Naive thymus-derived CD4-positive, alpha-beta T cell (primary cell): ENCODE measurements around the gene PDPK1. TPM values are rescaled to one million over a fixed set of nuclear protein-coding genes. Genes with fewer than 3 reads are reported as not detected.
"Not testable (repeated sequence)": the region's sequence is repeated elsewhere in the genome, so short reads cannot be mapped to it uniquely, and the experiment has no call there.

Experiments
- ATAC-seq: fragments of 150-1000 bp; cut with Tn5 transposase; 2 replicates; pipeline ENCODE4 v1.10.0; 2021; ENCODE audit warnings: mild to moderate bottlenecking, moderate library complexity
- CTCF ChIA-PET: fragments of 350-600 bp; sonication (Branson Sonifier 250); formaldehyde crosslinking; loops from one replicate; lab custom pipeline; 2021; ENCODE audit warnings: antibody characterized with exemption; lab: Charles Lee
- POLR2A ChIA-PET: fragments of 350-600 bp; sonication (Branson Sonifier 250); formaldehyde crosslinking; loops from one replicate; lab custom pipeline; 2021; ENCODE audit warnings: antibody characterized with exemption, inconsistent platforms; lab: Charles Lee
- DNase-seq, 9 donors: peaks; one replicate each; pipeline versions ENCODE4 v3.0.0 to v3.0.0-alpha.2; 2020 to 2022; ENCODE audit warnings: mixed read lengths in 1 of 9
- H3K27ac ChIP-seq: one replicate; pipeline ENCODE4 v1.7.0; 2013; ENCODE audit warnings: mild to moderate bottlenecking, low read depth, low read length, moderate library complexity
- H3K27me3 ChIP-seq, 2 donors: one replicate each; pipeline ENCODE4 v1.7.0; 2013; ENCODE audit warnings: low read length in 2 of 2, mild to moderate bottlenecking in 2 of 2, moderate library complexity in 2 of 2; ENCODE audit not compliant: control insufficient read depth in 2 of 2, insufficient read depth in 2 of 2
- H3K36me3 ChIP-seq, 3 experiments: 1 replicate in 2 of 3; 2 replicates in 1 of 3; pipeline ENCODE4 v1.7.0; 2013; ENCODE audit warnings: low read length in 3 of 3, mild to moderate bottlenecking in 3 of 3, moderate library complexity in 1 of 3; ENCODE audit not compliant: insufficient read depth in 3 of 3, control insufficient read depth in 2 of 3
- H3K4me1 ChIP-seq, 2 donors: one replicate each; pipeline ENCODE4 v1.7.0; 2013; ENCODE audit warnings: low read length in 2 of 2, mild to moderate bottlenecking in 2 of 2, moderate library complexity in 1 of 2; ENCODE audit not compliant: control insufficient read depth in 2 of 2, insufficient read depth in 2 of 2
- H3K4me3 ChIP-seq: 2 replicates; pipeline ENCODE4 v1.7.0; 2013; ENCODE audit warnings: mild to moderate bottlenecking, low read length
- H3K9me3 ChIP-seq, 3 experiments: 1 replicate in 2 of 3; 2 replicates in 1 of 3; pipeline ENCODE4 v1.7.0; 2013; ENCODE audit warnings: low read length in 3 of 3; ENCODE audit not compliant: control insufficient read depth in 2 of 3
- H3K27ac Mint-ChIP-seq, 9 donors: one replicate each; pipeline ENCODE4 v1.8.0; 2020 to 2022; ENCODE audit warnings: mixed read lengths in 9 of 9, mild to moderate bottlenecking in 8 of 9, moderate library complexity in 5 of 9, inconsistent platforms in 2 of 9
- H3K27me3 Mint-ChIP-seq, 5 donors: one replicate each; pipeline ENCODE4 v1.8.0; 2021 to 2022; ENCODE audit warnings: mixed read lengths in 5 of 5, mild to moderate bottlenecking in 1 of 5
- H3K36me3 Mint-ChIP-seq, 5 donors: one replicate each; pipeline ENCODE4 v1.8.0; 2020 to 2022; ENCODE audit warnings: mixed read lengths in 5 of 5, mild to moderate bottlenecking in 3 of 5, inconsistent platforms in 1 of 5
- H3K4me1 Mint-ChIP-seq, 7 donors: one replicate each; pipeline ENCODE4 v1.8.0; 2020 to 2022; ENCODE audit warnings: mixed read lengths in 7 of 7, mild to moderate bottlenecking in 3 of 7, inconsistent platforms in 1 of 7
- H3K4me3 Mint-ChIP-seq, 10 donors: one replicate each; pipeline ENCODE4 v1.8.0; 2020 to 2022; ENCODE audit warnings: mild to moderate bottlenecking in 10 of 10, mixed read lengths in 10 of 10, moderate library complexity in 6 of 10, inconsistent platforms in 2 of 10
- H3K9me3 Mint-ChIP-seq, 11 donors: one replicate each; pipeline ENCODE4 v1.8.0; 2020 to 2022; ENCODE audit warnings: mixed read lengths in 11 of 11, mild to moderate bottlenecking in 4 of 11, inconsistent platforms in 1 of 11, moderate library complexity in 1 of 11
- intact Hi-C, 2 donors: fragments of 100-400 bp; cut with micrococcal nuclease; formaldehyde crosslinking; loops; one replicate each; pipeline ENCODE4 v1.15.1; 2023
- polyA plus RNA-seq, 2 donors: library from polyadenylated mRNA; unstranded; fragments of 300-500 nt; fragmentation: Illumina TruSeq; gene quantifications; one replicate each; pipeline ENCODE4 v1.2.3, GENCODE V29; 2021
- total RNA-seq, 6 experiments: library from RNA in 5 of 6; stranded (reverse) in 5 of 6; gene quantifications; 1 replicate in 5 of 6; 2 replicates in 1 of 6; pipeline ENCODE4 v1.2.3 and lab custom pipeline; 2021 to 2026

The PDPK1 gene
- total and polyA plus RNA-seq, 7 experiments from 2014 or later: 30.7 to 71.5 (median 56.5) TPM

DNA sequence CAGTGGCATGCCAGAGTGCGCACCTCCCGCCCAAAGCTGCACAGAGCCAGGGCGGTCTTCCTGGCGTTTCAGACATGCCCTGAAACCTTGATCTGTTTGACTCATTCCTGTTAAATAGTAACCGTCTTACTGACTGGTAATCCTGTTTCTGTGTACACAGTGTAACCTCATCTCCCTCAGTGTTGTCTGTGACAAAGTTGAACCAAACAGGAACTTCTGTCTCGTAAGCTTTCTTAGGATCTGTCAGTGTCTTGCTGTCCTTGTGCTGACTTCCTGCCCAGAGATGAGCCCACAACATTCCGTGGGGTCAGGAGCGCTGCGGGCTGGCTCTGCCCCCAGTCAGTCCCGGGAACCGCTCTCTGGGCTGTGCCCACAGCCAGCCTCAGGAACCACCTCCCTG lies 30.8 kb downstream of the PDPK1 start:
- CTCF ChIA-PET, H3K9me3 ChIP-seq, ATAC-seq, H3K27me3 ChIP-seq, H3K4me1 Mint-ChIP-seq, H3K27ac ChIP-seq, H3K4me1 ChIP-seq, H3K27me3 Mint-ChIP-seq, H3K27ac Mint-ChIP-seq, DNase-seq, H3K9me3 Mint-ChIP-seq, H3K36me3 Mint-ChIP-seq, intact Hi-C loops, H3K4me3 ChIP-seq, H3K36me3 ChIP-seq, H3K4me3 Mint-ChIP-seq, POLR2A ChIA-PET: not testable (repeated sequence)

DNA sequence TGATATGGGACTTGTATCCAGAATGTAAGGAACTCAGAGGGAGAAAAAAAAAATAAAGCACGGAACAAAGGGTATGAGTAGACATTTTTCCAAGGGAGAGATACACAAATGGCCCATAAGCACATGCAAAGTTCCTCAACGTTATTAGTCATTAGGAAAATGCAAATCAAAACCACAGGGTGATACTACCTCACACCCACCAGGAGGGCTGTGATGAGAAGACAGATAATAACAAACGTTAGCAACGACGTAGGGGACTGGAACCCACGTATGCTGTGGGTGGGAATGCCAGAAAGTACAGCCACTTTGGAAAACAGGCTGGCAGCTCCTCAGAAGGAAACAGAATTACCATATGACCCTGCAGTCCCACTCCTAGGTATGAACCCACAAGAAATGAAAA lies 34.9 kb downstream of the PDPK1 start:
- H3K4me3 ChIP-seq, H3K4me3 Mint-ChIP-seq, H3K36me3 Mint-ChIP-seq, H3K27me3 ChIP-seq, ATAC-seq, CTCF ChIA-PET, POLR2A ChIA-PET, H3K4me1 Mint-ChIP-seq, DNase-seq, H3K27me3 Mint-ChIP-seq, H3K9me3 Mint-ChIP-seq, H3K4me1 ChIP-seq, intact Hi-C loops, H3K27ac Mint-ChIP-seq, H3K36me3 ChIP-seq, H3K9me3 ChIP-seq, H3K27ac ChIP-seq: not testable (repeated sequence)

DNA sequence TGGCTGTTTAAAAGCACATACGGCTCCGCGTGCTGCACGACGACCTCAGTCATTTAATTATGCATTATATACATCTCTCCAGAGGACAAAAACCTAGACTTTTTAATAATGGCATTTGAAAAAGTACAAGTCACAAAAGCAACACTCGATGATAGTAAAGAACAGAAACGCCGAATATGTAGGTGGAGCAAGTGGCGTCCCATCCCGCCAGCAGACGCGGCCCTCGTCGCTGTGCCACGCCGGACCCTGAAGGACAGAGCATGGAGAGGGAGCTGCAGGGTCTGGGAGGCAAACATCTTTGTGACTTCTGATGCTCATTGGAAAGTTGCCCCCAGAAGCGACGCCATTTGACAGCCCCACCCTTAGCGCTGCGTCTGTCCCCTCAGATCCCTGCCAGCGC lies 38.0 kb downstream of the PDPK1 start:
- H3K4me1 Mint-ChIP-seq, H3K9me3 ChIP-seq, CTCF ChIA-PET, ATAC-seq, H3K4me1 ChIP-seq, intact Hi-C loops, DNase-seq, H3K9me3 Mint-ChIP-seq, H3K27ac Mint-ChIP-seq, H3K27me3 Mint-ChIP-seq, H3K36me3 Mint-ChIP-seq, H3K36me3 ChIP-seq, H3K4me3 Mint-ChIP-seq, POLR2A ChIA-PET, H3K27ac ChIP-seq, H3K27me3 ChIP-seq, H3K4me3 ChIP-seq: not testable (repeated sequence)

DNA sequence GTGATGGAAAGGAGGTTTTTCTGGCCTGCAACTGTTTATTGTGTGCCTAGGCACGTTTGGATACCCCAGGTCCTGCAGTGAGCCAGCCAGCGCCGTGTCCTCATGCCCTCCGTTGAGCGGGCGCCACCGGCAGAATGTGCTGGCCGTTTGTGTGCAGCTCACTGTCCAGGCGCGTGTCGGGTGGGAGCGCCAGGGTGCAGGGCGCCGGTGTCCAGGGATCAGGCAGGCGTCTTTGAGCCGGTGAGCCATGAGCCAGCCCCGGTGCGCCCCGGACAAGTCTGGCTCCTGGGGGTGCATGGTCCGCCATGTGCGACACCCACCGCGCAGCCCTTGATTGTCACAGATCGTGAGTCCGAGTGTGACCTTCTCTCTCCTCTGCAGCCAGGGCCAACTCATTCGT lies 39.2 kb downstream of the PDPK1 start:
- POLR2A ChIA-PET, H3K36me3 ChIP-seq, ATAC-seq, intact Hi-C loops, H3K4me1 ChIP-seq, H3K4me3 Mint-ChIP-seq, DNase-seq, H3K27me3 ChIP-seq, H3K9me3 Mint-ChIP-seq, H3K9me3 ChIP-seq, H3K4me3 ChIP-seq, H3K4me1 Mint-ChIP-seq, H3K27ac Mint-ChIP-seq, H3K27ac ChIP-seq, H3K36me3 Mint-ChIP-seq, H3K27me3 Mint-ChIP-seq, CTCF ChIA-PET: not testable (repeated sequence)

DNA sequence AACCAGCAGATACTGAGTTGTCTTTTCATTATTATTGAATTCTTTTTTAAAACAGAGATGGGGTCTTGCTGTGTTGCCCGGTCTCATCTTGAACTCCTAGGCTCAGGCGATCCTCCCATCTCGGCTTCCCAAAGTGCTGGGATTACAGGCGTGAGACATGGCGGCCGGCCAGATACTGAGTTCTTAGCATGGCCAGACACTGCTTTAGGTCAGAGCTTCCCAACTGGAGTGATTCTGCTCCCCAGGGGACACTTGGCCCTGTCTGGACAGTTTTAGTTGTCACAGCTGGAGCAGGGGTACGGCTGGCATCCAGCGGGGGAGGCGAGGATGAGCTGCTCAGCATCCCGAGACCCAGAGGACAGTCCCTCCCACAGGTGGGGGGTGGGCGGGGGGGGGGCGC lies 41.1 kb downstream of the PDPK1 start:
- H3K36me3 ChIP-seq, H3K27me3 Mint-ChIP-seq, ATAC-seq, CTCF ChIA-PET, H3K36me3 Mint-ChIP-seq, H3K4me1 ChIP-seq, H3K27me3 ChIP-seq, H3K4me3 ChIP-seq, H3K27ac ChIP-seq, H3K27ac Mint-ChIP-seq, H3K4me1 Mint-ChIP-seq, POLR2A ChIA-PET, DNase-seq, H3K4me3 Mint-ChIP-seq, H3K9me3 ChIP-seq, H3K9me3 Mint-ChIP-seq, intact Hi-C loops: not testable (repeated sequence)

DNA sequence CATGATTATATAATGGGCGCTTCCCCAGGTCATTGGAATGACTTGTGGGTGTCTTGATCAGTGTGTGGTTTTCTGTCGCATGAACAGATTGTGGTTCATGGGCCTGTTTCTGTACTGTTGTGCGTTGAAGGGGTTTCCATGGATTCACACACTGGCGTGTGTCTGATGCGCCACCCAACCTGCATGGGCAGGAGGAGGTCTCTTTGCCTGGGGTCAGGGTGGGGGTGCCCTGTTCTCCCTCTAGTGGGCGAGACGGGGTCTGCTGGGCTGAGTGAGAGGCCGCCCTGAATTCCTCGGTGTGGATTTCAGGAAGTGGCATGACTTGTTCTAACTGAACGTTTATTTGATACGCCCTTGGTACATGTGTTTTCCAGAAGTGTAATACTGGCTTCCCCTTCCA lies 42.3 kb downstream of the PDPK1 start:
- peak in 1 of 9 donors; percentile 16 for DNase-seq
- H3K27me3 ChIP-seq, H3K27ac Mint-ChIP-seq, CTCF ChIA-PET, intact Hi-C loops, POLR2A ChIA-PET, H3K27ac ChIP-seq, H3K36me3 ChIP-seq, H3K27me3 Mint-ChIP-seq, H3K4me3 Mint-ChIP-seq, H3K9me3 ChIP-seq, H3K4me3 ChIP-seq, H3K4me1 Mint-ChIP-seq, H3K9me3 Mint-ChIP-seq, H3K36me3 Mint-ChIP-seq, H3K4me1 ChIP-seq: not testable (repeated sequence)
- peak; percentile 82 for ATAC-seq

DNA sequence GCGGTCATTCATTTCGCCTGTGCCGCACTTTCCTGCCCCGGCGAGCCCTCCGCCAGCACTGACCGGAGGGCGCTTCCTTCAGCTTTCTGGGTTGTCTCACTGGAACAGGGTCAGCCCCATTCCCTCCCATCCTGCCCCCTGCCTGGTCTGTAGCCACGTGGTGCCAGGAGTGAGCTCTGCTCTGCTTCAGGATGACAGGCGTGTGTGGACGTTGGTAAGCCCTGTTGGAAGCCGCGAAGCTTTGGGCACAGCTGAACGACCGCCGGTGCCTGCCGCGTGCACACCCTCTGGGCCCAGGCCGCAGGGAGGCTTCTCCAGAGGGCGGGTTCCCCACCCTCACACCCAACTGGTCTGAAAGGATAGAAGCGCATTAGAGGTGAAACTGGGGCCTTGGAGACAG lies 43.0 kb downstream of the PDPK1 start:
- H3K27ac ChIP-seq, H3K27ac Mint-ChIP-seq, H3K4me1 ChIP-seq, H3K4me3 ChIP-seq, H3K9me3 ChIP-seq, H3K27me3 ChIP-seq, H3K4me1 Mint-ChIP-seq, POLR2A ChIA-PET, H3K27me3 Mint-ChIP-seq, H3K9me3 Mint-ChIP-seq, H3K36me3 Mint-ChIP-seq, intact Hi-C loops, CTCF ChIA-PET, DNase-seq, ATAC-seq, H3K4me3 Mint-ChIP-seq: not testable (repeated sequence)
- peaks cover 0 to 13% (median 0%) of the 10 kb centered on the region in 3 experiments for H3K36me3 ChIP-seq
